ENCODE measurements around the gene TTI1. TPM values are rescaled to one million over a fixed set of nuclear protein-coding genes. Genes with fewer than 3 reads are reported as not detected.

TTI1 gene
- total and polyA plus RNA-seq, 9 of the 15 experiments (the other 6 are each of a cell fraction or from before 2014, with no cell fraction given): 9.8 to 55.1 (median 39.4) TPM

DNA sequence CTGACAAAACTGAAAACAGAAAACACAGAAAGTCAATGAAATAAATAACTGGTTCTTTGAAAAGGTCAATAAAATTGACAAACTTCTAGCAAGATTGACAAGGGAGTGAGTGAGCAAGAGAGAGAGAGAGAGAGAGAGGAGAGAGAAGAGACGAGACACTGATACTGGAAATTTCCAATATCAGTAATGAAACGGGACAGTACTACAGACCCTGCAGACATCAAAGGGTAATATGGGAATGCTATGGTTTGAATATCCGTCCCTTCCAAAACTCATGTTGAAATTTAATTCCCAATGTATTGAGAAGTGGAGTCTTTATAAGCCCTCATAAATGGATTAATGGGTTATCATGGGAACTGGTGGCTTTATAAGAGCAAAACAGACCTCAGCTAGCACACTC lies 3.8 kb downstream of the TTI1 start:
- peak overlapping the region; percentile 35; the same call in 1 of the 2 replicates for H3K4me2 ChIP-seq (ENCODE audit: insufficient read depth, low read length)
- H3K4me3 ChIP-seq: peak overlapping the region; percentile 2; the same call in 1 of the 2 replicates
- DNase-seq (ENCODE audit: extremely low read depth in 1 of 4, low spot score in 3 of 4): no peak
- H3K27me3 ChIP-seq (ENCODE audit: control insufficient read depth in 2 of 2, insufficient read depth in 2 of 2, low read length in 2 of 2): no peaks in the 10 kb centered on the region
- WGBS (ENCODE audit: insufficient coverage, low coverage, missing lambda C conversion rate): 40% methylated on average over 3 of the region's 3 CpGs
- FAIRE-seq: no peak
- H3K36me3 ChIP-seq (ENCODE audit: control insufficient read depth, insufficient read depth, low read length): peaks cover 43% of the 10 kb centered on the region; the same call in 2 of the 3 replicates
- H3K9ac ChIP-seq (ENCODE audit: insufficient read depth in 1 of 2, low read depth in 2 of 2, low read length in 2 of 2): no peak overlapping the region
- intact Hi-C loops (cut with micrococcal nuclease) (no loop called here), in situ Hi-C loops (cut with MboI) (no loop called here)
- H3K9me1 ChIP-seq (ENCODE audit: control insufficient read depth, insufficient read depth, low read length): no peaks in the 10 kb centered on the region
- 0 out of 3 replicates have a peak overlapping the region, but pooled peaks have one; percentile 6 for H3K27ac ChIP-seq (ENCODE audit: extremely low read depth, low read depth, low read length)
- ATAC-seq: no peak
- no peaks in the 10 kb centered on the region for H3K9me3 ChIP-seq (replicated peaks; ENCODE audit: control insufficient read depth, insufficient read depth, low read depth, low read length)
- H3K4me1 ChIP-seq (replicated peaks in 1 of 2; ENCODE audit: control insufficient read depth in 2 of 2, insufficient read depth in 2 of 2, low read length in 2 of 2): peaks cover 17 to 22% of the 10 kb centered on the region in 2 experiments; a peak in 4 of 5 replicates
- no peak overlapping the region for H2AFZ ChIP-seq (ENCODE audit: low read depth, low read length)
- CTCF ChIA-PET (ENCODE audit: low intra/inter-chr PET ratio): no interaction called here
- POLR2A ChIA-PET: interaction anchor here (1.5 kb wide), 1 partner anchor 12 kb away, joined by 4 read pairs; no protein-coding TSS in a partner anchor
- no peak for TF ChIP-seq HDGF (IDR thresholded peaks at IDR 0.05)
- TF ChIP-seq ARID1B (IDR thresholded peaks at IDR 0.05): 0 out of 2 replicates have a peak, but pooled peaks have one; percentile 14
- TF ChIP-seq SMARCA5 (IDR thresholded peaks at IDR 0.05): 0 out of 2 replicates have a peak, but pooled peaks have one; percentile 16
- peak; percentile 69 for TF ChIP-seq LEF1 (IDR thresholded peaks at IDR 0.05)
- TF ChIP-seq, protein P1, sequence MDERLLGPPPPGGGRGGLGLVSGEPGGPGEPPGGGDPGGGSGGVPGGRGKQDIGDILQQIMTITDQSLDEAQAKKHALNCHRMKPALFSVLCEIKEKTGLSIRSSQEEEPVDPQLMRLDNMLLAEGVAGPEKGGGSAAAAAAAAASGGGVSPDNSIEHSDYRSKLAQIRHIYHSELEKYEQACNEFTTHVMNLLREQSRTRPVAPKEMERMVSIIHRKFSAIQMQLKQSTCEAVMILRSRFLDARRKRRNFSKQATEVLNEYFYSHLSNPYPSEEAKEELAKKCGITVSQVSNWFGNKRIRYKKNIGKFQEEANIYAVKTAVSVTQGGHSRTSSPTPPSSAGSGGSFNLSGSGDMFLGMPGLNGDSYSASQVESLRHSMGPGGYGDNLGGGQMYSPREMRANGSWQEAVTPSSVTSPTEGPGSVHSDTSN (CRISPR knock-in tag; IDR thresholded peaks at IDR 0.05; ENCODE audit: low read depth): no peak
- TF ChIP-seq, protein P1 (tag; conservative IDR thresholded peaks at IDR 0.05; ENCODE audit: low read depth): 0 out of 2 replicates have a peak, but pooled peaks have one; percentile 13
- TF ChIP-seq, protein P2, sequence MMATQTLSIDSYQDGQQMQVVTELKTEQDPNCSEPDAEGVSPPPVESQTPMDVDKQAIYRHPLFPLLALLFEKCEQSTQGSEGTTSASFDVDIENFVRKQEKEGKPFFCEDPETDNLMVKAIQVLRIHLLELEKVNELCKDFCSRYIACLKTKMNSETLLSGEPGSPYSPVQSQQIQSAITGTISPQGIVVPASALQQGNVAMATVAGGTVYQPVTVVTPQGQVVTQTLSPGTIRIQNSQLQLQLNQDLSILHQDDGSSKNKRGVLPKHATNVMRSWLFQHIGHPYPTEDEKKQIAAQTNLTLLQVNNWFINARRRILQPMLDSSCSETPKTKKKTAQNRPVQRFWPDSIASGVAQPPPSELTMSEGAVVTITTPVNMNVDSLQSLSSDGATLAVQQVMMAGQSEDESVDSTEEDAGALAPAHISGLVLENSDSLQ (IDR thresholded peaks at IDR 0.05): peak; percentile 29; the same call in 1 of the 2 replicates
- TF ChIP-seq DACH1 (IDR thresholded peaks at IDR 0.05; ENCODE audit: partially characterized antibody): peak; percentile 31
- TF ChIP-seq, protein P3, sequence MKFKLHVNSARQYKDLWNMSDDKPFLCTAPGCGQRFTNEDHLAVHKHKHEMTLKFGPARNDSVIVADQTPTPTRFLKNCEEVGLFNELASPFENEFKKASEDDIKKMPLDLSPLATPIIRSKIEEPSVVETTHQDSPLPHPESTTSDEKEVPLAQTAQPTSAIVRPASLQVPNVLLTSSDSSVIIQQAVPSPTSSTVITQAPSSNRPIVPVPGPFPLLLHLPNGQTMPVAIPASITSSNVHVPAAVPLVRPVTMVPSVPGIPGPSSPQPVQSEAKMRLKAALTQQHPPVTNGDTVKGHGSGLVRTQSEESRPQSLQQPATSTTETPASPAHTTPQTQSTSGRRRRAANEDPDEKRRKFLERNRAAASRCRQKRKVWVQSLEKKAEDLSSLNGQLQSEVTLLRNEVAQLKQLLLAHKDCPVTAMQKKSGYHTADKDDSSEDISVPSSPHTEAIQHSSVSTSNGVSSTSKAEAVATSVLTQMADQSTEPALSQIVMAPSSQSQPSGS (CRISPR knock-in tag; IDR thresholded peaks at IDR 0.05): no peak
- TF ChIP-seq, protein P4, sequence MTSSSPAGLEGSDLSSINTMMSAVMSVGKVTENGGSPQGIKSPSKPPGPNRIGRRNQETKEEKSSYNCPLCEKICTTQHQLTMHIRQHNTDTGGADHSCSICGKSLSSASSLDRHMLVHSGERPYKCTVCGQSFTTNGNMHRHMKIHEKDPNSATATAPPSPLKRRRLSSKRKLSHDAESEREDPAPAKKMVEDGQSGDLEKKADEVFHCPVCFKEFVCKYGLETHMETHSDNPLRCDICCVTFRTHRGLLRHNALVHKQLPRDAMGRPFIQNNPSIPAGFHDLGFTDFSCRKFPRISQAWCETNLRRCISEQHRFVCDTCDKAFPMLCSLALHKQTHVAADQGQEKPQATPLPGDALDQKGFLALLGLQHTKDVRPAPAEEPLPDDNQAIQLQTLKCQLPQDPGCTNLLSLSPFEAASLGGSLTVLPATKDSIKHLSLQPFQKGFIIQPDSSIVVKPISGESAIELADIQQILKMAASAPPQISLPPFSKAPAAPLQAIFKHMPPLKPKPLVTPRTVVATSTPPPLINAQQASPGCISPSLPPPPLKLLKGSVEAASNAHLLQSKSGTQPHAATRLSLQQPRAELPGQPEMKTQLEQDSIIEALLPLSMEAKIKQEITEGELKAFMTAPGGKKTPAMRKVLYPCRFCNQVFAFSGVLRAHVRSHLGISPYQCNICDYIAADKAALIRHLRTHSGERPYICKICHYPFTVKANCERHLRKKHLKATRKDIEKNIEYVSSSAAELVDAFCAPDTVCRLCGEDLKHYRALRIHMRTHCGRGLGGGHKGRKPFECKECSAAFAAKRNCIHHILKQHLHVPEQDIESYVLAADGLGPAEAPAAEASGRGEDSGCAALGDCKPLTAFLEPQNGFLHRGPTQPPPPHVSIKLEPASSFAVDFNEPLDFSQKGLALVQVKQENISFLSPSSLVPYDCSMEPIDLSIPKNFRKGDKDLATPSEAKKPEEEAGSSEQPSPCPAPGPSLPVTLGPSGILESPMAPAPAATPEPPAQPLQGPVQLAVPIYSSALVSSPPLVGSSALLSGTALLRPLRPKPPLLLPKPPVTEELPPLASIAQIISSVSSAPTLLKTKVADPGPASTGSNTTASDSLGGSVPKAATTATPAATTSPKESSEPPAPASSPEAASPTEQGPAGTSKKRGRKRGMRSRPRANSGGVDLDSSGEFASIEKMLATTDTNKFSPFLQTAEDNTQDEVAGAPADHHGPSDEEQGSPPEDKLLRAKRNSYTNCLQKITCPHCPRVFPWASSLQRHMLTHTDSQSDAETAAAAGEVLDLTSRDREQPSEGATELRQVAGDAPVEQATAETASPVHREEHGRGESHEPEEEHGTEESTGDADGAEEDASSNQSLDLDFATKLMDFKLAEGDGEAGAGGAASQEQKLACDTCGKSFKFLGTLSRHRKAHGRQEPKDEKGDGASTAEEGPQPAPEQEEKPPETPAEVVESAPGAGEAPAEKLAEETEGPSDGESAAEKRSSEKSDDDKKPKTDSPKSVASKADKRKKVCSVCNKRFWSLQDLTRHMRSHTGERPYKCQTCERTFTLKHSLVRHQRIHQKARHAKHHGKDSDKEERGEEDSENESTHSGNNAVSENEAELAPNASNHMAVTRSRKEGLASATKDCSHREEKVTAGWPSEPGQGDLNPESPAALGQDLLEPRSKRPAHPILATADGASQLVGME (CRISPR knock-in tag; IDR thresholded peaks at IDR 0.05): no peak
- TF ChIP-seq ZNF121 (CRISPR knock-in tag; conservative IDR thresholded peaks at IDR 0.05): peak; percentile 71
- no TSS peak for BruUV-seq (replicated peaks)
- no peaks in the 10 kb centered on the region; the same call in 1 of the 2 replicates for H4K20me1 ChIP-seq (replicated peaks; ENCODE audit: control insufficient read depth, insufficient read depth, low read length)
- peaks cover 99% of the 10 kb centered on the region for H3K79me2 ChIP-seq (ENCODE audit: control insufficient read depth, insufficient read depth, low read length)
